ENCODE measurements around the gene ZNF500.

DNA sequence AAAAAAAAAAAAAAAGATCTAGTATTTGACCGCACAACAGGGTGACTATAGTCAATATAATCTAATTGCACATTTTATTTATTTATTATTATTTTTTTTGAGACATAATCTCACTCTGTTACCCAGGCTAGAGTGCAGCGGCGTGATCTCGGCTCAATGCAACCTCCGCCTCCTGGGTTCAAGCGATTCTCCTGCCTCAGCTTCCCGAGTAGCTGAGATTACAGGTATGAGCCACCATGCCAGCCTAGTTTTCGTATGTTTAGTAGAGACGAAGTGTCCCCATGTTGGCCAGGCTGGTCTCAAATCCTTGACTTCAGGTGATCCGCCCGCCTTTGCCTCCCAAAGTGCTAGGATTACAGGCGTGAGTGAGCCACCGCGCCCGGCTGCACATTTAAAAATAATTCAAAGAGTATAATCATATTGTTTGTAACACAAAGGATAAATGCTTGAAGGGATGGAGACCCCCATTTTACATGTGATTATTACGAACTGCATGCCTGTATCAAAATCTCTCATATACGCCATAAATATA, 33.7 kb downstream of the ZNF500 start:
- TF ChIP-seq, protein P1, sequence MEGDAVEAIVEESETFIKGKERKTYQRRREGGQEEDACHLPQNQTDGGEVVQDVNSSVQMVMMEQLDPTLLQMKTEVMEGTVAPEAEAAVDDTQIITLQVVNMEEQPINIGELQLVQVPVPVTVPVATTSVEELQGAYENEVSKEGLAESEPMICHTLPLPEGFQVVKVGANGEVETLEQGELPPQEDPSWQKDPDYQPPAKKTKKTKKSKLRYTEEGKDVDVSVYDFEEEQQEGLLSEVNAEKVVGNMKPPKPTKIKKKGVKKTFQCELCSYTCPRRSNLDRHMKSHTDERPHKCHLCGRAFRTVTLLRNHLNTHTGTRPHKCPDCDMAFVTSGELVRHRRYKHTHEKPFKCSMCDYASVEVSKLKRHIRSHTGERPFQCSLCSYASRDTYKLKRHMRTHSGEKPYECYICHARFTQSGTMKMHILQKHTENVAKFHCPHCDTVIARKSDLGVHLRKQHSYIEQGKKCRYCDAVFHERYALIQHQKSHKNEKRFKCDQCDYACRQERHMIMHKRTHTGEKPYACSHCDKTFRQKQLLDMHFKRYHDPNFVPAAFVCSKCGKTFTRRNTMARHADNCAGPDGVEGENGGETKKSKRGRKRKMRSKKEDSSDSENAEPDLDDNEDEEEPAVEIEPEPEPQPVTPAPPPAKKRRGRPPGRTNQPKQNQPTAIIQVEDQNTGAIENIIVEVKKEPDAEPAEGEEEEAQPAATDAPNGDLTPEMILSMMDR (conservative IDR thresholded peaks at IDR 0.05; ENCODE audit: low read depth, low read length), result no peak
- no peak for TF ChIP-seq FOS (IDR thresholded peaks at IDR 0.05; ENCODE audit: low read depth, low read length)
- TF ChIP-seq RAD21 (IDR thresholded peaks at IDR 0.05; ENCODE audit: low read length), result no peak
- no peak for TF ChIP-seq POLR2A (IDR thresholded peaks at IDR 0.05; ENCODE audit: low read depth, low read length)
- no peak for TF ChIP-seq MAZ (IDR thresholded peaks at IDR 0.05; ENCODE audit: borderline replicate concordance, low read depth, low read length)
- no peak for TF ChIP-seq MXI1 (IDR thresholded peaks at IDR 0.05; ENCODE audit: borderline replicate concordance, low read depth, low read length)
- TF ChIP-seq, protein P2, sequence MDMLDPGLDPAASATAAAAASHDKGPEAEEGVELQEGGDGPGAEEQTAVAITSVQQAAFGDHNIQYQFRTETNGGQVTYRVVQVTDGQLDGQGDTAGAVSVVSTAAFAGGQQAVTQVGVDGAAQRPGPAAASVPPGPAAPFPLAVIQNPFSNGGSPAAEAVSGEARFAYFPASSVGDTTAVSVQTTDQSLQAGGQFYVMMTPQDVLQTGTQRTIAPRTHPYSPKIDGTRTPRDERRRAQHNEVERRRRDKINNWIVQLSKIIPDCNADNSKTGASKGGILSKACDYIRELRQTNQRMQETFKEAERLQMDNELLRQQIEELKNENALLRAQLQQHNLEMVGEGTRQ (IDR thresholded peaks at IDR 0.05; ENCODE audit: low read depth, low read length), result no peak
- no peak for TF ChIP-seq SMC3 (IDR thresholded peaks at IDR 0.05; ENCODE audit: low read depth, low read length)
- TF ChIP-seq, protein P3, sequence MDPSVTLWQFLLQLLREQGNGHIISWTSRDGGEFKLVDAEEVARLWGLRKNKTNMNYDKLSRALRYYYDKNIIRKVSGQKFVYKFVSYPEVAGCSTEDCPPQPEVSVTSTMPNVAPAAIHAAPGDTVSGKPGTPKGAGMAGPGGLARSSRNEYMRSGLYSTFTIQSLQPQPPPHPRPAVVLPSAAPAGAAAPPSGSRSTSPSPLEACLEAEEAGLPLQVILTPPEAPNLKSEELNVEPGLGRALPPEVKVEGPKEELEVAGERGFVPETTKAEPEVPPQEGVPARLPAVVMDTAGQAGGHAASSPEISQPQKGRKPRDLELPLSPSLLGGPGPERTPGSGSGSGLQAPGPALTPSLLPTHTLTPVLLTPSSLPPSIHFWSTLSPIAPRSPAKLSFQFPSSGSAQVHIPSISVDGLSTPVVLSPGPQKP (IDR thresholded peaks at IDR 0.05; ENCODE audit: borderline replicate concordance, low read depth, low read length), result no peak
